H1 (cell line): ENCODE measurements around the gene ALDH1A3. TPM values are rescaled to one million over a fixed set of nuclear protein-coding genes. Genes with fewer than 3 reads are reported as not detected.
A peak's percentile ranks its signal among the peaks of the same experiment; 100 is the strongest.

Experiments
- CTCF ChIA-PET: fragments of 300-600 bp; sonication (Branson Sonifier 250); formaldehyde crosslinking; loops from one replicate; lab custom pipeline; 2021; ENCODE audit not compliant: partially characterized antibody; lab: Charles Lee
- POLR2A ChIA-PET: fragments of 300-600 bp; sonication (Branson Sonifier 250); formaldehyde crosslinking; loops from one replicate; lab custom pipeline; 2021; ENCODE audit warnings: inconsistent platforms; ENCODE audit not compliant: partially characterized antibody; lab: Charles Lee
- DNase-seq, 2 experiments: peaks; one replicate each; pipeline versions ENCODE4 v3.0.0 to v3.0.0-alpha.2; 2010 to 2022; ENCODE audit warnings: low spot score in 2 of 2, low read depth in 1 of 2, mixed read lengths in 1 of 2
- FAIRE-seq: peaks from 2 replicates; lab custom pipeline; 2011; peaks lifted over from hg19 to GRCh38; lab: Jason Lieb, UNC
- H2AFZ ChIP-seq: 2 replicates; pipeline ENCODE4 v1.8.1; 2012; ENCODE audit warnings: low read length, inconsistent platforms
- H2AK5ac ChIP-seq: 2 replicates; pipeline ENCODE4 v1.6.1; 2013; ENCODE audit warnings: low read depth, low read length
- H2BK120ac ChIP-seq: replicated peaks from 2 replicates; pipeline ENCODE3; 2013; ENCODE audit warnings: low read depth, low read length, inconsistent platforms
- H2BK12ac ChIP-seq: 2 replicates; pipeline ENCODE4 v1.6.1; 2013; ENCODE audit warnings: low read depth, low read length
- H2BK15ac ChIP-seq: 2 replicates; pipeline ENCODE4 v1.6.1; 2013; ENCODE audit warnings: low read length
- H2BK20ac ChIP-seq: 2 replicates; pipeline ENCODE4 v1.6.1; 2013; ENCODE audit warnings: low read length
- H2BK5ac ChIP-seq: 2 replicates; pipeline ENCODE4 v1.6.1; 2013; ENCODE audit warnings: low read depth, low read length
- H3K14ac ChIP-seq: 2 replicates; pipeline ENCODE4 v1.6.1; 2013; ENCODE audit warnings: inconsistent platforms; ENCODE audit not compliant: insufficient read length
- H3K18ac ChIP-seq: 2 replicates; pipeline ENCODE4 v1.6.1; 2013; ENCODE audit warnings: low read length; ENCODE audit errors: extremely low read depth
- H3K23ac ChIP-seq: 2 replicates; pipeline ENCODE4 v1.6.1; 2013; ENCODE audit warnings: inconsistent platforms; ENCODE audit not compliant: insufficient read length
- H3K23me2 ChIP-seq: 2 replicates; pipeline ENCODE4 v1.6.1; 2013; ENCODE audit warnings: low read depth, low read length
- H3K27ac ChIP-seq: 2 replicates; pipeline ENCODE4 v1.6.1; 2011; ENCODE audit warnings: low read depth, low read length, inconsistent platforms
- H3K27me3 ChIP-seq, 4 experiments: replicated peaks in 1 of 4; 1 replicate in 1 of 4; 2 replicates in 3 of 4; pipeline versions ENCODE4 v1.6.1 to v1.8.1; 2011 to 2013; ENCODE audit warnings: low read length in 3 of 4, mild to moderate bottlenecking in 3 of 4, inconsistent platforms in 2 of 4, mixed read lengths in 2 of 4, moderate library complexity in 1 of 4; ENCODE audit not compliant: control insufficient read depth in 3 of 4, insufficient read depth in 3 of 4; ENCODE audit errors: extremely low read depth in 1 of 4
- H3K36me3 ChIP-seq, 4 experiments: 2 replicates each; pipeline versions ENCODE4 v1.6.1 to v1.8.1; 2011 to 2013; ENCODE audit warnings: mild to moderate bottlenecking in 4 of 4, low read length in 3 of 4, moderate library complexity in 2 of 4, control low read depth in 1 of 4, inconsistent platforms in 1 of 4; ENCODE audit not compliant: insufficient read depth in 4 of 4, control insufficient read depth in 2 of 4
- H3K4ac ChIP-seq: replicated peaks from 2 replicates; pipeline ENCODE3; 2013; ENCODE audit warnings: low read length, low read depth, mixed read lengths, inconsistent platforms; ENCODE audit not compliant: insufficient read length
- H3K4me1 ChIP-seq, 4 experiments: replicated peaks in 1 of 4; 1 replicate in 1 of 4; 2 replicates in 3 of 4; pipeline versions ENCODE4 v1.6.1 to v1.8.1; 2011 to 2013; ENCODE audit warnings: low read length in 3 of 4, inconsistent platforms in 2 of 4, mixed read lengths in 1 of 4; ENCODE audit not compliant: insufficient read depth in 4 of 4, control insufficient read depth in 3 of 4
- H3K4me2 ChIP-seq, 2 experiments: 2 replicates each; pipeline versions ENCODE4 v1.6.1 to v1.8.1; 2011 to 2013; ENCODE audit warnings: low read depth in 2 of 2, low read length in 2 of 2, control low read depth in 1 of 2, inconsistent platforms in 1 of 2, mild to moderate bottlenecking in 1 of 2; ENCODE audit not compliant: insufficient read depth in 1 of 2
- H3K4me3 ChIP-seq, 4 experiments: fragments of 200-600, 300-600 bp in 1 of 4; sonication (generic), shearing (Covaris generic), sonication (Bioruptor Twin) in 1 of 4; 2 replicates each; pipeline versions ENCODE4 v1.5.1 to v1.8.1; 2011 to 2016; ENCODE audit warnings: low read length in 4 of 4, low read depth in 3 of 4, control low read depth in 2 of 4, inconsistent platforms in 2 of 4, mild to moderate bottlenecking in 2 of 4, mixed read lengths in 1 of 4, moderate library complexity in 1 of 4; ENCODE audit not compliant: insufficient read depth in 2 of 4; ENCODE audit errors: extremely low read depth in 1 of 4
- H3K56ac ChIP-seq: replicated peaks from 2 replicates; pipeline ENCODE3; 2013; ENCODE audit warnings: low read depth, mild to moderate bottlenecking, mixed read lengths, low read length, inconsistent platforms; ENCODE audit not compliant: insufficient read length
- H3K79me1 ChIP-seq: 2 replicates; pipeline ENCODE4 v1.6.1; 2013; ENCODE audit warnings: low read depth, low read length, control low read depth
- H3K79me2 ChIP-seq, 2 experiments: 2 replicates each; pipeline versions ENCODE4 v1.6.1 to v1.8.1; 2012 to 2013; ENCODE audit warnings: low read length in 2 of 2, mild to moderate bottlenecking in 2 of 2, inconsistent platforms in 1 of 2; ENCODE audit not compliant: insufficient read depth in 2 of 2, control insufficient read depth in 1 of 2
- H3K9ac ChIP-seq, 4 experiments: replicated peaks in 1 of 4; 1 replicate in 1 of 4; 2 replicates in 3 of 4; pipeline versions ENCODE4 v1.6.1 to v1.8.1; 2011 to 2013; ENCODE audit warnings: low read depth in 3 of 4, low read length in 3 of 4, control low read depth in 2 of 4, mild to moderate bottlenecking in 2 of 4, moderate library complexity in 2 of 4, inconsistent platforms in 1 of 4; ENCODE audit errors: extremely low read depth in 1 of 4
- H3K9me3 ChIP-seq, 2 experiments: 2 replicates each; pipeline versions ENCODE4 v1.6.1 to v1.8.1; 2012 to 2013; ENCODE audit warnings: mild to moderate bottlenecking in 2 of 2, moderate library complexity in 2 of 2, control low read depth in 1 of 2, inconsistent platforms in 1 of 2, low read depth in 1 of 2, low read length in 1 of 2, mixed read lengths in 1 of 2; ENCODE audit not compliant: insufficient read depth in 2 of 2
- H4K20me1 ChIP-seq, 2 experiments: replicated peaks in 1 of 2; 2 replicates each; pipeline versions ENCODE3 to v1.8.1; 2011 to 2013; ENCODE audit warnings: inconsistent platforms in 2 of 2, low read length in 2 of 2, mild to moderate bottlenecking in 1 of 2; ENCODE audit not compliant: insufficient read depth in 2 of 2, control insufficient read depth in 1 of 2
- H4K5ac ChIP-seq: 2 replicates; pipeline ENCODE4 v1.6.1; 2013; ENCODE audit warnings: low read length, low read depth, mixed read lengths, inconsistent platforms; ENCODE audit not compliant: insufficient read length
- H4K8ac ChIP-seq: 2 replicates; pipeline ENCODE4 v1.8.0; 2013; ENCODE audit warnings: mild to moderate bottlenecking, moderate library complexity, low read length, inconsistent platforms; ENCODE audit not compliant: insufficient read depth; ENCODE audit errors: extremely low read depth
- H4K91ac ChIP-seq: replicated peaks from 2 replicates; pipeline ENCODE3; 2013; ENCODE audit warnings: low read length, mixed read lengths, inconsistent platforms; ENCODE audit not compliant: insufficient read length
- CEBPB ChIP-seq: IDR thresholded peaks from 2 replicates; pipeline ENCODE4 v1.6.1; 2012; ENCODE audit warnings: low read depth, low read length
- E2F6 ChIP-seq: IDR thresholded peaks from 2 replicates; pipeline ENCODE4 v1.6.1; 2012; ENCODE audit warnings: inconsistent platforms
- EP300 ChIP-seq, 2 experiments: IDR thresholded peaks; 1 replicate in 1 of 2; 2 replicates in 1 of 2; pipeline ENCODE4 v1.6.1; 2011 to 2012; ENCODE audit warnings: low read depth in 2 of 2, low read length in 2 of 2, mild to moderate bottlenecking in 2 of 2, borderline replicate concordance in 1 of 2, inconsistent platforms in 1 of 2, moderate library complexity in 1 of 2
- KDM5A ChIP-seq: fragments of 200-600 bp; IDR thresholded peaks from 2 replicates; pipeline ENCODE4 v1.7.1; 2012; ENCODE audit warnings: mild to moderate bottlenecking, low read length, inconsistent platforms, mixed read lengths
- SRF ChIP-seq: IDR thresholded peaks from 2 replicates; pipeline ENCODE4 v1.6.1; 2011; ENCODE audit warnings: mild to moderate bottlenecking, low read depth, low read length, moderate library complexity
- WGBS, 2 experiments: shearing (Covaris generic) in 1 of 2; methylation state at CpG; one replicate each; pipeline versions ENCODE4 v1.1.6 to v1.1.7; 2013 to 2015; ENCODE audit warnings: low lambda C conversion rate in 2 of 2, mixed read lengths in 2 of 2, inconsistent platforms in 1 of 2, low coverage in 1 of 2, missing lambda C conversion rate in 1 of 2; ENCODE audit not compliant: insufficient replicate concordance in 2 of 2, insufficient coverage in 1 of 2, insufficient read length in 1 of 2; ENCODE audit errors: extremely low coverage in 1 of 2, missing lambda C conversion rate in 1 of 2; 5-methylcytosine and 5-hydroxymethylcytosine counted together
- polyA plus RNA-seq, 7 experiments: library from polyadenylated mRNA; depleted of rRNA in 3 of 7; stranded (reverse) in 5 of 7; unstranded in 2 of 7; fragments of >200 nt in 5 of 7; fragments of 200-250 nt in 2 of 7; gene quantifications; 1 replicate in 5 of 7; 2 replicates in 1 of 7; 4 replicates in 1 of 7; pipeline versions ENCODE4 v1.2.1 to v1.2.3, GENCODE V29; 2011 to 2013; ENCODE audit warnings: missing spikeins in 2 of 7, mixed read lengths in 2 of 7
- total RNA-seq: library from RNA; stranded (reverse); fragmentation: NEBNext Ultra II Directional; extraction: Animal tissue kit (Norgen Biotek cat#: 25700); gene quantifications from 2 replicates; pipeline ENCODE4 v1.2.1, GENCODE V29; 2021

Gene ALDH1A3
- total and polyA plus RNA-seq, 2 of the 8 experiments (the other 6 are each of a cell fraction or from before 2014, with no cell fraction given), result 2.2 to 5.5 TPM

DNA sequence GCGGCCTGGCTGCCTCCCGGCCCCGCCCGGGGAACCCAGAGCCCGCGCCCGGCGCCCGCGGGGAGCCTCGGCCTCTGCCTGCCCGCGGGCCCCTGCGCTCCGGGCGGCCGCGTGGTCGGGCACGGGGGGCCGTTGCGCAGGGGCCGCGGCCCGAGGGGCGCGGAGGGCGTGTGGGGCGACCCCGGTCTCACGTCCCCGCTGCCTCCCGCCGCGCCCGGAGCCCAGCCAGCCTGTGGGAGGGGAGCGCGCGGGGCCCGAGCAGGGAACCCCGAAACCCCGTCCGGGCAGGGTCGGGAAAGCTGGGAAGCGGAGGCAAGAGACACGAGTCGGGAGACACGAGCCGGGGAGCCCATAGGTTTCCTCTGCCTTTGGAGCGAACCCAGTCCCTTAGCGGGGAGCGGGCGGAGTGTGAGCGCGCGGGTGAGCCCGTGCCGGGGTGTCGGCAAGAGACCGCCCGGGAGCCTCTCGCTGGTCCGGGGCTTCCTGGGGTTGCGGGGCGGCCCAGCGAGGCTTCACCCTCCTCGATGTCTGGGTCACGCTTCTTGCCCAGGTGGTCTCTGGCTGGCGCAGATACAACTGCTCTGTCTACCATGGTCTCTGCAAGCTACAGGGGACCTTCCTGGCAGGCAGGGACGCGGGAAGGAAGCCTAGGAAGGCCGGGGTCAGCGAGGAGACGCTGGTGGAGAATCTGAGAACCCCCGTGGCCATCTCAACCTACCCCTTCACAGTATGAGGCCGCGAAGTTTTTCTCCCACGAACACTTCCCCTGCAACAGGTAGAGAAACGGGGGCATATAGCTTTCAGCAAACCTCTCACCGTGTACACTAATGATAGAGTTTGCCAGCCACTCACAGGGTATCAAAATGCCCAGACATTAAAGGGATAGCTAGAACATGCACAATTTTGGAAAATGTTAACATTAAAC, 40.1 kb downstream of the ALDH1A3 start:
- H4K20me1 ChIP-seq, result no peaks in the 10 kb centered on the region
- ChIA-PET POLR2A (interaction anchor here (1.1 to 3.1 kb wide), 3 partner anchors 11 to 88 kb away, joined by 3 to 12 read pairs (median 3); no protein-coding TSS in a partner anchor), CTCF (interaction anchor here (0.9 to 12.2 kb wide), 12 partner anchors 9 to 273 kb away, joined by 4 to 405 read pairs (median 8); partner anchors contain the start of gene ALDH1A3)
- no peak overlapping the region for H3K27ac ChIP-seq
- H3K4me1 ChIP-seq, result peaks cover 0 to 6% (median 1%) of the 10 kb centered on the region in 4 experiments; a peak in 4 of 7 replicates
- H3K4me3 ChIP-seq, result peak overlapping the region; percentile 50 to 69 (median 51)
- H3K27me3 ChIP-seq, result peaks cover 31 to 59% (median 48%) of the 10 kb centered on the region in 4 experiments
- H3K23ac ChIP-seq, result no peak overlapping the region
- peak overlapping the region; percentile 89 to 98 for H3K4me2 ChIP-seq
- no peak overlapping the region; the same call in 1 of the 2 replicates for H3K18ac ChIP-seq
- no peak overlapping the region for H4K91ac ChIP-seq
- no peaks in the 10 kb centered on the region for H3K79me1 ChIP-seq
- no peaks in the 10 kb centered on the region for H3K36me3 ChIP-seq
- WGBS, 2 experiments, result 6% methylated on average over 50 of the region's 80 CpGs; no CpG with 5 or more reads in 1 of the 2 experiments
- H2BK5ac ChIP-seq, result no peak overlapping the region
- H2BK15ac ChIP-seq, result no peak overlapping the region; the same call in 1 of the 2 replicates
- H2BK120ac ChIP-seq, result no peak overlapping the region
- 0 out of 2 replicates have a peak overlapping the region, but pooled peaks have one; percentile 23 for H2BK12ac ChIP-seq
- DNase-seq (peak in 1 of 2 experiments; percentile 75), FAIRE-seq (no peak)
- peaks cover 13% of the 10 kb centered on the region; the same call in 1 of the 2 replicates for H3K23me2 ChIP-seq
- H3K14ac ChIP-seq, result no peak overlapping the region
- H3K56ac ChIP-seq, result no peak overlapping the region
- no peaks in the 10 kb centered on the region; a peak in 1 of 4 replicates for H3K9me3 ChIP-seq
- no peak overlapping the region for H3K9ac ChIP-seq
- H3K4ac ChIP-seq, result no peak overlapping the region
- no peak overlapping the region for H2BK20ac ChIP-seq
- H2AFZ ChIP-seq, result peak overlapping the region; percentile 26; the same call in 1 of the 2 replicates
- H3K79me2 ChIP-seq, result no peaks in the 10 kb centered on the region
- no peak overlapping the region for H4K5ac ChIP-seq
- no peak overlapping the region; the same call in 1 of the 2 replicates for H4K8ac ChIP-seq
- H2AK5ac ChIP-seq, result no peak overlapping the region
- TF ChIP-seq SRF, result no peak
- TF ChIP-seq EP300 (IDR thresholded peaks at IDR 0.05; ENCODE audit: borderline replicate concordance in 1 of 2, low read depth in 2 of 2, low read length in 2 of 2), result no peak
- TF ChIP-seq KDM5A, result no peak
- TF ChIP-seq CEBPB, result no peak
- TF ChIP-seq E2F6, result 0 out of 2 replicates have a peak, but pooled peaks have one; percentile 26
